OCI-LY7 (cell line): ENCODE data around the gene SLC2A3. TPM values are rescaled to one million over a fixed set of nuclear protein-coding genes. Genes with fewer than 3 reads are reported as not detected.
"Not testable (repeated sequence)": the region's sequence is repeated elsewhere in the genome, so short reads cannot be mapped to it uniquely, and the experiment has no call there.

Source experiments
- BruUV-seq: library from RNA; stranded (reverse); fragments of 400-500 nt; replicated peaks from 2 replicates; lab custom pipeline; 2021; lab: Mats Ljungman, UMichigan
- CTCF ChIA-PET: fragments of 300-600 bp; sonication (Branson Sonifier 250); formaldehyde crosslinking; loops from one replicate; lab custom pipeline; 2022; ENCODE audit warnings: antibody characterized with exemption; ENCODE audit not compliant: unreplicated experiment; lab: Charles Lee
- POLR2A ChIA-PET: fragments of 300-600 bp; sonication (Branson Sonifier 250); formaldehyde crosslinking; loops from one replicate; lab custom pipeline; 2022; ENCODE audit warnings: antibody characterized with exemption; lab: Charles Lee
- DNase-seq: peaks from one replicate; pipeline ENCODE4 v3.0.0-alpha.2; 2015; ENCODE audit warnings: low spot score
- H2AFZ ChIP-seq: fragments of 200-600 bp; sonication (generic), shearing (Covaris generic); 2 replicates; pipeline ENCODE4 v1.6.1; 2014; ENCODE audit warnings: mild to moderate bottlenecking, antibody characterized with exemption, low read length, moderate library complexity
- H3K27ac ChIP-seq: fragments of 200-600 bp; sonication (generic); 2 replicates; pipeline ENCODE4 v1.5.1; 2014; ENCODE audit warnings: mixed run types, low read depth, mild to moderate bottlenecking, moderate library complexity, low read length, inconsistent platforms; ENCODE audit not compliant: poor library complexity, severe bottlenecking
- H3K36me3 ChIP-seq: fragments of 200-600 bp; sonication (generic); 2 replicates; pipeline ENCODE4 v1.6.1; 2014; ENCODE audit warnings: mild to moderate bottlenecking, antibody characterized with exemption, low read length, moderate library complexity, mixed read lengths; ENCODE audit not compliant: insufficient read depth
- H3K4me1 ChIP-seq: fragments of 200-600 bp; sonication (generic); 2 replicates; pipeline ENCODE4 v1.5.1; 2014; ENCODE audit warnings: mild to moderate bottlenecking, low read length; ENCODE audit not compliant: insufficient read depth, poor library complexity, severe bottlenecking
- H3K4me2 ChIP-seq: fragments of 200-600 bp; sonication (generic); 2 replicates; pipeline ENCODE4 v1.6.1; 2014; ENCODE audit warnings: mild to moderate bottlenecking, low read length
- H3K4me3 ChIP-seq: fragments of 200-600 bp; sonication (generic); 2 replicates; pipeline ENCODE4 v1.5.1; 2014; ENCODE audit warnings: mild to moderate bottlenecking, low read depth, low read length; ENCODE audit not compliant: poor library complexity, severe bottlenecking
- H3K79me2 ChIP-seq: fragments of 200-600 bp; sonication (generic); 2 replicates; pipeline ENCODE4 v1.6.1; 2016; ENCODE audit warnings: low read depth, mild to moderate bottlenecking, low read length, moderate library complexity, mixed read lengths; ENCODE audit not compliant: insufficient read depth
- H3K9me2 ChIP-seq: fragments of 200-600 bp; sonication (generic); 2 replicates; pipeline ENCODE4 v1.6.1; 2016; ENCODE audit warnings: mild to moderate bottlenecking, low read length, mixed read lengths; ENCODE audit not compliant: insufficient read depth
- H3K9me3 ChIP-seq: fragments of 200-600 bp; sonication (generic); 2 replicates; pipeline ENCODE4 v1.6.1; 2014; ENCODE audit warnings: mild to moderate bottlenecking, mixed run types, low read length, mixed read lengths
- H4K20me1 ChIP-seq: fragments of 200-600 bp; sonication (generic); 2 replicates; pipeline ENCODE4 v1.6.1; 2014; ENCODE audit warnings: mild to moderate bottlenecking, antibody characterized with exemption, low read length, moderate library complexity, mixed read lengths; ENCODE audit not compliant: insufficient read depth
- EZH2phosphoT487 ChIP-seq: fragments of 200-600 bp; sonication (generic); IDR thresholded peaks from 2 replicates; pipeline ENCODE4 v1.6.1; 2018; ENCODE audit warnings: low read depth, borderline replicate concordance, mild to moderate bottlenecking, mixed run types, antibody characterized with exemption, low read length, moderate library complexity, mixed read lengths
- intact Hi-C: fragments of 100-400 bp; cut with micrococcal nuclease; formaldehyde crosslinking; loops from one replicate; pipeline ENCODE4 v1.10.0; 2022; ENCODE audit not compliant: unreplicated experiment
- total RNA-seq, 2 experiments: library from RNA; depleted of rRNA in 1 of 2; stranded (reverse); fragments of >200 nt in 1 of 2; shearing (Covaris generic) in 1 of 2; gene quantifications; 2 replicates each; pipeline ENCODE4 v1.2.3, GENCODE V29; 2014 to 2022
- TF ChIP-seq, protein P1 (sequence below): fragments of 200-600 bp; sonication (generic); conservative IDR thresholded peaks from 2 replicates; pipeline ENCODE4 v1.5.1; 2014; ENCODE audit warnings: mild to moderate bottlenecking, antibody characterized with exemption, low read length, moderate library complexity, mixed read lengths

SLC2A3 gene
- total RNA-seq, 2 experiments from 2014 or later = 3.9 to 17.9 TPM

DNA sequence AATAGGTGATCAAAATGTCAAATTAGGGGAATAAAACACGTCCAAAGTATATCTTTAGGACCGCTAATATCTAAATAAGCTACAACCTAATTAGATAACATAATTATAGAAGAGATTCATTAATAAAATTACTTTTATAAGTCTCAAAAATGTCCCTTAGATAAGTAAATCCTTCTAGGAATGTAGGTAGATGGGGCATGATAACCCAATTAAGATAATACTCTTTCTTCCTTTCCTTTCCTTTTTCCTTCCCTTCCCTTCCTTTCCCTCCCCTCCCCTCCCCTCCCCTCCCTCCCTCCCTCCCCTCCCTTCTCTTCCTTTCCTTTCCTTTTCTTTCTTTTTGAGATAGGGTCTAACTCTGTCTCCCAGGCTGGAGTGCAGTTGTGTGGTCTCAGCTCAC, 11.0 kb upstream of the SLC2A3 start:
- no peaks in the 10 kb centered on the region for H4K20me1 ChIP-seq
- H3K9me3 ChIP-seq = no peaks in the 10 kb centered on the region
- POLR2A ChIA-PET = interaction anchor here (1.0 kb wide), 1 partner anchor 13 kb away, joined by 8 read pairs; no protein-coding TSS in a partner anchor
- H3K4me1 ChIP-seq = peaks cover 7% of the 10 kb centered on the region
- H3K9me2 ChIP-seq = no peaks in the 10 kb centered on the region
- no peak overlapping the region for H3K27ac ChIP-seq
- H3K79me2 ChIP-seq = no peaks in the 10 kb centered on the region
- no peak overlapping the region for H2AFZ ChIP-seq
- TF ChIP-seq, protein P1, sequence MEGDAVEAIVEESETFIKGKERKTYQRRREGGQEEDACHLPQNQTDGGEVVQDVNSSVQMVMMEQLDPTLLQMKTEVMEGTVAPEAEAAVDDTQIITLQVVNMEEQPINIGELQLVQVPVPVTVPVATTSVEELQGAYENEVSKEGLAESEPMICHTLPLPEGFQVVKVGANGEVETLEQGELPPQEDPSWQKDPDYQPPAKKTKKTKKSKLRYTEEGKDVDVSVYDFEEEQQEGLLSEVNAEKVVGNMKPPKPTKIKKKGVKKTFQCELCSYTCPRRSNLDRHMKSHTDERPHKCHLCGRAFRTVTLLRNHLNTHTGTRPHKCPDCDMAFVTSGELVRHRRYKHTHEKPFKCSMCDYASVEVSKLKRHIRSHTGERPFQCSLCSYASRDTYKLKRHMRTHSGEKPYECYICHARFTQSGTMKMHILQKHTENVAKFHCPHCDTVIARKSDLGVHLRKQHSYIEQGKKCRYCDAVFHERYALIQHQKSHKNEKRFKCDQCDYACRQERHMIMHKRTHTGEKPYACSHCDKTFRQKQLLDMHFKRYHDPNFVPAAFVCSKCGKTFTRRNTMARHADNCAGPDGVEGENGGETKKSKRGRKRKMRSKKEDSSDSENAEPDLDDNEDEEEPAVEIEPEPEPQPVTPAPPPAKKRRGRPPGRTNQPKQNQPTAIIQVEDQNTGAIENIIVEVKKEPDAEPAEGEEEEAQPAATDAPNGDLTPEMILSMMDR = no peak
- TF ChIP-seq EZH2phosphoT487 = no peak
- CTCF ChIA-PET = no interaction called here
- no peak overlapping the region for H3K4me2 ChIP-seq
- H3K36me3 ChIP-seq = no peaks in the 10 kb centered on the region
- no TSS peak for BruUV-seq
- H3K4me3 ChIP-seq = no peak overlapping the region
- intact Hi-C loops = no loop called here
- DNase-seq = no peak

DNA sequence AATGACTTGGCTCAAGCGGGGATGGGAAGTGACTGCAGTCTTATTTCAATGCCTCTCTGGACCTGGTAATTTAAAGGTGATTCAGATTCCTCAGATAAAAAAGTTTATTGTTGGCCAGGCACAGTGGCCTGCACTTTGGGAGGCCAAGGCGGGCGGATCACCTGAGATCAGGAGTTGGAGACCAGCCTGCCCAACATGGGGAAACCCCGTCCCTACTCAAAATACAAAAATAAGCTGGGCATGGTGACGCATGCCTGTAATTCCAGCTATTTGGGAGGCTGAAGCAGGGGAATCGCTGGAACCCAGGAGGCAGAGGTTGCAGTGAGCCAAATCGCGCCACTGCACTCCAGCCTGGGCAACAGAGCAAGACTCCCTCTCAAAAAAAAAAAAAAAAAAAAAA, 8.8 kb upstream of the SLC2A3 start:
- H2AFZ ChIP-seq, H3K9me2 ChIP-seq, H3K27ac ChIP-seq, H3K4me3 ChIP-seq, BruUV-seq, DNase-seq, H3K79me2 ChIP-seq, H3K4me2 ChIP-seq, intact Hi-C loops, H3K9me3 ChIP-seq, H3K4me1 ChIP-seq, H3K36me3 ChIP-seq, H4K20me1 ChIP-seq: not testable (repeated sequence)
- ChIA-PET POLR2A (interaction anchor here (1.2 kb wide), 1 partner anchor 16 kb away, joined by 6 read pairs; no protein-coding TSS in a partner anchor), CTCF (interaction anchor here (0.5 kb wide), 1 partner anchor 100 kb away, joined by 3 read pairs; no protein-coding TSS in a partner anchor)

GRCh38 chr12:7940906-7941305, 4.9 kb upstream of the SLC2A3 start:
- Histone ChIP-seq H4K20me1 (no peaks in the 10 kb centered on the region), H3K4me1 (peaks cover 12% of the 10 kb centered on the region), H2AFZ (no peak overlapping the region), H3K9me2 (no peaks in the 10 kb centered on the region), H3K27ac (no peak overlapping the region), H3K79me2 (peaks cover under 1% of the 10 kb centered on the region; the same call in 1 of the 2 replicates), H3K4me3 (no peak overlapping the region), H3K36me3 (no peaks in the 10 kb centered on the region), H3K4me2 (no peak overlapping the region), H3K9me3 (no peaks in the 10 kb centered on the region)
- CTCF ChIA-PET = no interaction called here
- TF ChIP-seq EZH2phosphoT487 = no peak
- TF ChIP-seq, protein P1 = no peak
- DNase-seq = no peak
- no TSS peak for BruUV-seq
- POLR2A ChIA-PET = interaction anchor here (0.6 to 2.1 kb wide), 3 partner anchors 17 to 338 kb away, joined by 3 to 12 read pairs (median 4); no protein-coding TSS in a partner anchor
- intact Hi-C loops = no loop called here
